Upper lobe of left lung (tissue), 4 donors: ENCODE measurements around the gene FUT1.

Experiments
- CTCF ChIP-seq, 6 experiments: fragments of 450-650 bp in 4 of 6; fragments of 200-600 bp in 2 of 6; sonication (generic) in 2 of 6; IDR thresholded peaks; one replicate each; pipeline ENCODE4 v1.5.1; 2016 to 2019; ENCODE audit warnings: antibody characterized with exemption in 6 of 6
- EP300 ChIP-seq, 4 donors: sonication (generic); formaldehyde crosslinking; IDR thresholded peaks; one replicate each; pipeline ENCODE4 v1.5.1; 2017; ENCODE audit warnings: antibody characterized with exemption in 4 of 4, control low read depth in 2 of 4
- POLR2A ChIP-seq, 4 donors: fragments of 450-650 bp; IDR thresholded peaks; one replicate each; pipeline ENCODE4 v1.5.1; 2016 to 2017; ENCODE audit warnings: antibody characterized with exemption in 4 of 4, mild to moderate bottlenecking in 2 of 4

GRCh38 chr19:48734625-48735024 is 17.8 kb downstream of the FUT1 start:
- TF ChIP-seq POLR2A (IDR thresholded peaks at IDR 0.05) (no peak), CTCF (IDR thresholded peaks at IDR 0.05) (no peak), EP300 (IDR thresholded peaks at IDR 0.05) (no peak)
